Heart left ventricle (tissue), 13 donors: Measurements from ENCODE around the gene CRB1.

Experiments
- POLR2A ChIP-seq, 2 donors: fragments of 450-650 bp; IDR thresholded peaks; one replicate each; pipeline ENCODE4 v1.6.1; 2017; ENCODE audit warnings: antibody characterized with exemption in 2 of 2, mild to moderate bottlenecking in 2 of 2, moderate library complexity in 2 of 2
- TF ChIP-seq, protein P1 (sequence below), 12 donors: fragments of 200-600 bp; sonication (generic) in 4 of 12; IDR thresholded peaks; one replicate each; pipeline versions ENCODE4 v1.5.0 to v1.8.0; 2018 to 2022; ENCODE audit warnings: antibody characterized with exemption in 12 of 12, mild to moderate bottlenecking in 5 of 12
- donor health status: ischemic (EF 13 %, LVEDD 7.1; RV severe dilation, severe dysfunction).
- donor health status: DM: no; HTN: yes; CAD: no.
- donor health status: DM: no; HTN: no; CAD: no.
- donor health status: ischemic (EF 25% LVEDD 6.9; RV normal size, moderate dysfunction).
- donor health status: ischemic (EF 25% LVEDD 5.7; RV mildly dilated, moderate dysfunction).
- donor health status: ischemic (EF 35%, LVEDD 5.7; RV mildly dilated, moderate dysfunction).
- donor health status: nonischemic (EF 11% LVEDD 7.7; RV severe dilation, severe dysfunction).
- donor health status: DM: yes; HTN: yes; CAD: no.
- donor health status: PGD.
- donor health status: ischemic (EF 29% LVEDD 5.4; RV normal size, mild dysfunction).
- donor health status: nonischemic (EF 23%, LVEDD 6.1; RV moderate dilation, normal function).

GRCh38 chr1:197287863-197288262, 19.8 kb downstream of the CRB1 start:
- TF ChIP-seq, protein P1, sequence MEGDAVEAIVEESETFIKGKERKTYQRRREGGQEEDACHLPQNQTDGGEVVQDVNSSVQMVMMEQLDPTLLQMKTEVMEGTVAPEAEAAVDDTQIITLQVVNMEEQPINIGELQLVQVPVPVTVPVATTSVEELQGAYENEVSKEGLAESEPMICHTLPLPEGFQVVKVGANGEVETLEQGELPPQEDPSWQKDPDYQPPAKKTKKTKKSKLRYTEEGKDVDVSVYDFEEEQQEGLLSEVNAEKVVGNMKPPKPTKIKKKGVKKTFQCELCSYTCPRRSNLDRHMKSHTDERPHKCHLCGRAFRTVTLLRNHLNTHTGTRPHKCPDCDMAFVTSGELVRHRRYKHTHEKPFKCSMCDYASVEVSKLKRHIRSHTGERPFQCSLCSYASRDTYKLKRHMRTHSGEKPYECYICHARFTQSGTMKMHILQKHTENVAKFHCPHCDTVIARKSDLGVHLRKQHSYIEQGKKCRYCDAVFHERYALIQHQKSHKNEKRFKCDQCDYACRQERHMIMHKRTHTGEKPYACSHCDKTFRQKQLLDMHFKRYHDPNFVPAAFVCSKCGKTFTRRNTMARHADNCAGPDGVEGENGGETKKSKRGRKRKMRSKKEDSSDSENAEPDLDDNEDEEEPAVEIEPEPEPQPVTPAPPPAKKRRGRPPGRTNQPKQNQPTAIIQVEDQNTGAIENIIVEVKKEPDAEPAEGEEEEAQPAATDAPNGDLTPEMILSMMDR (IDR thresholded peaks at IDR 0.05), result no peak
- TF ChIP-seq POLR2A (IDR thresholded peaks at IDR 0.05), result no peak
